Peyer's patch (tissue), 4 donors: Measurements from ENCODE around the gene NEK6. TPM values are rescaled to one million over a fixed set of nuclear protein-coding genes. Genes with fewer than 3 reads are reported as not detected.
A peak's percentile ranks its signal among the peaks of the same experiment; 100 is the strongest.

ENCODE experiments used
- DNase-seq, 3 donors: peaks; one replicate each; pipeline ENCODE4 v3.0.0-alpha.2; 2017 to 2019
- H3K27ac ChIP-seq, 4 donors: fragments of 200-600 bp; sonication (generic); one replicate each; pipeline ENCODE4 v1.5.1; 2016 to 2019
- H3K27me3 ChIP-seq, 2 donors: fragments of 200-600 bp; sonication (generic); one replicate each; pipeline ENCODE4 v1.5.1; 2019
- H3K36me3 ChIP-seq, 3 donors: fragments of 200-600 bp; sonication (generic); one replicate each; pipeline ENCODE4 v1.5.1; 2016 to 2019
- H3K4me1 ChIP-seq, 4 donors: fragments of 200-600 bp; sonication (generic); one replicate each; pipeline ENCODE4 v1.5.1; 2016 to 2019
- H3K4me3 ChIP-seq, 4 donors: fragments of 200-600 bp; sonication (generic); 1 replicate in 3 of 4; 2 replicates in 1 of 4; pipeline ENCODE4 v1.5.1; 2016 to 2019; ENCODE audit warnings: mild to moderate bottlenecking in 1 of 4
- H3K9me3 ChIP-seq, 4 donors: fragments of 200-600 bp; sonication (generic); one replicate each; pipeline ENCODE4 v1.5.1; 2016 to 2019; ENCODE audit warnings: mild to moderate bottlenecking in 1 of 4
- CTCF ChIP-seq, 6 experiments: fragments of 450-650 bp in 4 of 6; fragments of 200-600 bp in 2 of 6; sonication (generic) in 1 of 6; IDR thresholded peaks; one replicate each; pipeline ENCODE4 v1.5.1; 2017 to 2019; ENCODE audit warnings: antibody characterized with exemption in 6 of 6, mild to moderate bottlenecking in 3 of 6, moderate library complexity in 1 of 6
- POLR2A ChIP-seq, 2 donors: fragments of 450-650 bp; IDR thresholded peaks; one replicate each; pipeline ENCODE4 v1.5.1; 2017; ENCODE audit warnings: antibody characterized with exemption in 2 of 2, mild to moderate bottlenecking in 2 of 2, moderate library complexity in 2 of 2
- total RNA-seq, 4 donors: library from RNA; depleted of rRNA; stranded (reverse); fragments of >200 nt; gene quantifications; one replicate each; pipeline ENCODE4 v1.1.0, GENCODE V29; 2016

NEK6 gene
- total RNA-seq = 10 to 100 TPM; 38.4 to 77.6 (median 46.9) TPM

- TF ChIP-seq POLR2A (IDR thresholded peaks at IDR 0.05) (no peak), CTCF (IDR thresholded peaks at IDR 0.05) (no peak)
- Histone ChIP-seq H3K36me3 (no peaks in the 10 kb centered on the region), H3K4me3 (peak within 1 kb of the TSS; percentile 75 to 98 (median 85)), H3K27me3 (no peaks in the 10 kb centered on the region), H3K4me1 (peaks cover 3 to 46% (median 8%) of the 10 kb centered on the region in 4 donors), H3K9me3 (no peaks in the 10 kb centered on the region), H3K27ac (peak within 1 kb of the TSS; percentile 79 to 96 (median 89))
- peak in 1 of 3 donors; percentile 75 for DNase-seq
These were observed at the start of gene NEK6 for GRCh38 chr9:124257844-124258606. Gene NEK6 (plus strand): TSS chr9:124257949. CDS start chr9:124301965, 44,016 bp downstream.

DNA sequence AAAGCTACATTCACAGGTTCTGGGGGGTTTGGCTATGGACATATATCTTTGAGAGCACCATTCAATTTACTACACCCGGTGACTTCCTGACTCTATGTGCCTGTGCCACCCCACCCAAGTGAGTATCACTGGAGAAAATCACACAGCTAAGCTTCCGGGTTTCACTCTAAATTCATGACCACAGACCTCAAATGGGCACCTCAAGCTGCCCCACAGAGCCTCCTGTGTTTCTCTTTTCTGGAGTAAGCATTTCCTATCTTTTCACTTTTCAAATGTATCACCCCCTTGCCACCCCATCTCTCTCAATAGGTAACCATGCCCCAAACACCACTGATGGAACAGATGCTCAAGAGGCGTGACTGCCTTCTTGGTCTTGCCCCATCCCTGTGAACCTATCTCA, 49.2 kb upstream of the NEK6 start:
- no peaks in the 10 kb centered on the region for H3K27me3 ChIP-seq
- H3K4me3 ChIP-seq = no peak overlapping the region
- no peak for TF ChIP-seq POLR2A (IDR thresholded peaks at IDR 0.05)
- no peak for TF ChIP-seq CTCF (IDR thresholded peaks at IDR 0.05)
- H3K9me3 ChIP-seq = no peaks in the 10 kb centered on the region
- H3K36me3 ChIP-seq = no peaks in the 10 kb centered on the region
- H3K4me1 ChIP-seq = peaks cover 0 to 5% (median 1%) of the 10 kb centered on the region in 4 donors
- DNase-seq = no peak
- peak overlapping the region in 1 of 4 donors; percentile 36 for H3K27ac ChIP-seq

GRCh38 chr9:124209279-124209678, 48.5 kb upstream of the NEK6 start:
- Histone ChIP-seq H3K36me3 (no peaks in the 10 kb centered on the region), H3K27ac (no peak overlapping the region), H3K4me1 (peaks cover 0 to 5% (median under 1%) of the 10 kb centered on the region in 4 donors), H3K27me3 (no peaks in the 10 kb centered on the region), H3K9me3 (no peaks in the 10 kb centered on the region), H3K4me3 (no peak overlapping the region)
- TF ChIP-seq CTCF (IDR thresholded peaks at IDR 0.05) = no peak
- TF ChIP-seq POLR2A (IDR thresholded peaks at IDR 0.05) = no peak
- no peak for DNase-seq

DNA sequence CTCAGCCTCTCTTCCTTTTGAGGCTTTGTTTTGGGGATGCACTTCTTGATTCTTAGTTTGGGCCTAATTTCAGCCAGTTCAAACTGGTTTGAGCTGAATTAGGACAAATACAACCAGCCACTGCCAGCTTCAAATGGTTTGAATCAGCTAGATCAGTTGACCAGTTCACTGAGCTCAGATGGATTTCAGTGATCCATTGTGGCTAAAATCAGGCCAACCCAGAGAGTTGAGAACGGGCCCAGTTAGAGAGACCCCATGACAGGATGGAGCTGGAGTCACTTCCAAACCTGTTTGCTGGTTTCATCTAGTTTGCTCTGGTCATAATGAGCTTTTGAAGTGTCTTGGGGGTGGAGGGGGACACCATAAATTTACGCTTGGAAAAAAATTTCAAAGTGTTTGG, 48.0 kb upstream of the NEK6 start:
- Histone ChIP-seq H3K27ac (no peak overlapping the region), H3K4me3 (no peak overlapping the region), H3K27me3 (no peaks in the 10 kb centered on the region), H3K4me1 (peaks cover 0 to 5% (median 5%) of the 10 kb centered on the region in 4 donors), H3K36me3 (no peaks in the 10 kb centered on the region), H3K9me3 (no peaks in the 10 kb centered on the region)
- TF ChIP-seq CTCF (IDR thresholded peaks at IDR 0.05) (no peak), POLR2A (IDR thresholded peaks at IDR 0.05) (no peak)
- no peak for DNase-seq

DNA sequence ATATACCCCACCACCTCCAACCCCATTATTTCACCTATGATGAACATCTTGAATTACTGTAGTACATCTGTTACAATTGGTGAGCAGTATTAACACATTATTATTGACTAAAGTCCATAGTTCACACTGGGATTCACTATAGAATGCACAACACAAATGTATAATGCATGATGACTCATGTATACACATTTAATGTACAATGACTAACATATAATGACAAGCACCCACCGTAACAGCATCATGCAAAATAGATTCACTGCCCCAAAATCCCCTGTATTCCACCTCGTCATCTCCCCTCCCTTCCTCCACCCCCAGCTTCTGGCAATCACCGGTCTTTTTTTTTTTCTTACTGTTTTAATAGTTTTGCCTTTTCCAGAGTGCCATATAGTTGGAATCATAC, 47.1 kb upstream of the NEK6 start:
- H3K27me3 ChIP-seq = no peaks in the 10 kb centered on the region
- TF ChIP-seq POLR2A (IDR thresholded peaks at IDR 0.05) (no peak), CTCF (IDR thresholded peaks at IDR 0.05) (no peak)
- no peaks in the 10 kb centered on the region for H3K9me3 ChIP-seq
- H3K4me1 ChIP-seq = peaks cover 0 to 7% (median 5%) of the 10 kb centered on the region in 4 donors
- no peak overlapping the region for H3K4me3 ChIP-seq
- DNase-seq = peak in 1 of 3 donors; percentile 38
- no peak overlapping the region for H3K27ac ChIP-seq
- no peaks in the 10 kb centered on the region for H3K36me3 ChIP-seq
